ENCODE measurements around the gene VN1R2.

- no peak for TF ChIP-seq POLR2A (IDR thresholded peaks at IDR 0.05; ENCODE audit: low read depth, low read length)
- TF ChIP-seq POLR2AphosphoS5 (IDR thresholded peaks at IDR 0.05; ENCODE audit: low read depth, low read length) = no peak
- no peak for TF ChIP-seq TAF1 (IDR thresholded peaks at IDR 0.05; ENCODE audit: low read depth, low read length)
- no peak for TF ChIP-seq SPI1 (IDR thresholded peaks at IDR 0.05; ENCODE audit: low read depth, low read length)
These were observed 33.5 kb upstream of the VN1R2 start for GRCh38 chr19:53224606-53225005.
